Measurements from ENCODE around the gene SCARB2.

Gene SCARB2

DNA sequence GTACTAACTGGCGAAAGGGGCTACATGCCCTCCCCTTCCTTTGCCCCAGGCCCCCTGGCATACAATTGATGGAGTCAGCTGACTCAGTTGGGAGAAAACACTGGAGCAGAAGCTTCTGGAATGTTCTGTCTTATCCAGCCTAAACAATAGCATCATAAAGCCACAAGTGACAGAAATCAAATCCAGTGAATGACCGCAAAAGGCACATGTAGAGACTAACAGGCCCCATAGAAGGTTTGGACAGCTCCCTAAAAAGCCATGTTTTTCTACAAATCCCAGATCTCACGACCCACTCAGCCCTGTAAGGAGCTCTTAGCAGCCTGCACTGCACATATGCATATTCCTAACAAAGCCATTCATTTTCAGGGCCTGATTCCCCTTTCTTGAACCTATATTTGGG is 25.1 kb downstream of the SCARB2 start:
- no peak for DNase-seq (ENCODE audit: low spot score)
- TF ChIP-seq, protein P1, sequence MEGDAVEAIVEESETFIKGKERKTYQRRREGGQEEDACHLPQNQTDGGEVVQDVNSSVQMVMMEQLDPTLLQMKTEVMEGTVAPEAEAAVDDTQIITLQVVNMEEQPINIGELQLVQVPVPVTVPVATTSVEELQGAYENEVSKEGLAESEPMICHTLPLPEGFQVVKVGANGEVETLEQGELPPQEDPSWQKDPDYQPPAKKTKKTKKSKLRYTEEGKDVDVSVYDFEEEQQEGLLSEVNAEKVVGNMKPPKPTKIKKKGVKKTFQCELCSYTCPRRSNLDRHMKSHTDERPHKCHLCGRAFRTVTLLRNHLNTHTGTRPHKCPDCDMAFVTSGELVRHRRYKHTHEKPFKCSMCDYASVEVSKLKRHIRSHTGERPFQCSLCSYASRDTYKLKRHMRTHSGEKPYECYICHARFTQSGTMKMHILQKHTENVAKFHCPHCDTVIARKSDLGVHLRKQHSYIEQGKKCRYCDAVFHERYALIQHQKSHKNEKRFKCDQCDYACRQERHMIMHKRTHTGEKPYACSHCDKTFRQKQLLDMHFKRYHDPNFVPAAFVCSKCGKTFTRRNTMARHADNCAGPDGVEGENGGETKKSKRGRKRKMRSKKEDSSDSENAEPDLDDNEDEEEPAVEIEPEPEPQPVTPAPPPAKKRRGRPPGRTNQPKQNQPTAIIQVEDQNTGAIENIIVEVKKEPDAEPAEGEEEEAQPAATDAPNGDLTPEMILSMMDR (IDR thresholded peaks at IDR 0.05; ENCODE audit: extremely low read depth, insufficient read depth, missing control alignments): no peak
- in situ Hi-C loops (cut with MboI; ENCODE audit: low pct_unique_long_range_greater_than_20kb, low sequenced_read_pairs, unreplicated experiment): loop anchor here (10.0 kb wide), 1 partner anchor 186 kb away; no protein-coding TSS in a partner anchor

DNA sequence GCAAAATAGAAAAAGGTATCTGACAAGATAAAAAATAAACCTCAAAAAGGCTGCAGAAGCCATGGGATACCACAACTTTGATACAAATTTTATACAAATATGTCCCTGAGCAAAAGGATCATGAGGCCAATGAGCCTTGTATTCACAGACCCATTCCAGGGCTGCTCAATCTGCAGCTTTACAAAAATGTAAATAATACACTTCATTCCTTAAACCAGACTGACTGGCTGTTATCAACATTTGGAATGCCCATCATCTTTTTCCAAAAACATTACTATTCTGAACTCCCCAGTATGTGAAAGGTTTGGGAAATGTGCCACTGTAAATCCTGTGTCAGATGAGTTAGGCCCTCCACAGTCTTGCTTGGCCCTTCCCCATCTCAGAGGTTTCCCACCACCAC is 25.5 kb downstream of the SCARB2 start:
- TF ChIP-seq, protein P1 (IDR thresholded peaks at IDR 0.05; ENCODE audit: extremely low read depth, insufficient read depth, missing control alignments): no peak
- DNase-seq (ENCODE audit: low spot score): no peak
- in situ Hi-C loops (cut with MboI; ENCODE audit: low pct_unique_long_range_greater_than_20kb, low sequenced_read_pairs, unreplicated experiment): loop anchor here (10.0 kb wide), 1 partner anchor 187 kb away; no protein-coding TSS in a partner anchor

DNA sequence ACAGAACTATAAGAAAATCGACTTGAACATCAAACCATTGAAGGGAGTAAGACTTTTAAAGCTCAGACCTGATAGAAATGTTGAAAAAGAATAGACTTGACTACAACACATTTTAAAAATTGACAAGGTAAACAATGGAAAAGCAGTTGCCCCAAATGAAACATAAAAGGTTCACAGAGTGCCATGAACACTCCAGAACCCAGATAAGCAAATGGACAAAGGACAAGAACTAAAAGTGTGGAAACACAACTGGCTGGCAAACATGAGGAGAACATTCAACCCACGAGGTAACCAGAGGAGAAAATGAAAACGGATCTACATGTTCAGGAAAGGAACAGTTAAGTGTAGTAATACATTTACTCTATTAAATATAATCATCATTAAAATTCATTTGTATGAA is 26.5 kb downstream of the SCARB2 start:
- TF ChIP-seq, protein P1 (IDR thresholded peaks at IDR 0.05; ENCODE audit: extremely low read depth, insufficient read depth, missing control alignments): no peak
- no peak for DNase-seq (ENCODE audit: low spot score)
- in situ Hi-C loops (cut with MboI; ENCODE audit: low pct_unique_long_range_greater_than_20kb, low sequenced_read_pairs, unreplicated experiment): loop anchor here (10.0 kb wide), 1 partner anchor 188 kb away; no protein-coding TSS in a partner anchor

DNA sequence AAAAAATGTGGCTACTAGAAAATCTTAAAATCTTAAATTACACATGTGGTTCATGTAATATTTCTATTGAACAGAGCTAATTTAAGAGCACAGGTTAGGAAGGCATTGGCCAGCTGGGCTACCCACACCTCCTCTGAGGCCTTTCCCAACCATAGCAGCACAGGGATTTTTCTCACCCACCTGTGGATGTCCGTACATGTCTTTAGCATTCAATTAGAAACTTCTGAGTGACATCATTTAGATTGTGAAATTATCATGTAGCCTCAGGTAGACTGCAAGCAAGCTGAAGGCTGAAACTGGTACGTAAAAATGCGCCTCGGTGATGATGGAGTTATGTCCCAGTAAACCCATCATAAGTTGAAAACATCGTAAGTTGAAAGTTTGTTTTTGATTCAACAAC is 31.2 kb downstream of the SCARB2 start:
- DNase-seq (ENCODE audit: low spot score): no peak
- in situ Hi-C loops (cut with MboI; ENCODE audit: low pct_unique_long_range_greater_than_20kb, low sequenced_read_pairs, unreplicated experiment): loop anchor here (10.0 kb wide), 1 partner anchor 192 kb away; no protein-coding TSS in a partner anchor
- TF ChIP-seq, protein P1 (IDR thresholded peaks at IDR 0.05; ENCODE audit: extremely low read depth, insufficient read depth, missing control alignments): no peak

DNA sequence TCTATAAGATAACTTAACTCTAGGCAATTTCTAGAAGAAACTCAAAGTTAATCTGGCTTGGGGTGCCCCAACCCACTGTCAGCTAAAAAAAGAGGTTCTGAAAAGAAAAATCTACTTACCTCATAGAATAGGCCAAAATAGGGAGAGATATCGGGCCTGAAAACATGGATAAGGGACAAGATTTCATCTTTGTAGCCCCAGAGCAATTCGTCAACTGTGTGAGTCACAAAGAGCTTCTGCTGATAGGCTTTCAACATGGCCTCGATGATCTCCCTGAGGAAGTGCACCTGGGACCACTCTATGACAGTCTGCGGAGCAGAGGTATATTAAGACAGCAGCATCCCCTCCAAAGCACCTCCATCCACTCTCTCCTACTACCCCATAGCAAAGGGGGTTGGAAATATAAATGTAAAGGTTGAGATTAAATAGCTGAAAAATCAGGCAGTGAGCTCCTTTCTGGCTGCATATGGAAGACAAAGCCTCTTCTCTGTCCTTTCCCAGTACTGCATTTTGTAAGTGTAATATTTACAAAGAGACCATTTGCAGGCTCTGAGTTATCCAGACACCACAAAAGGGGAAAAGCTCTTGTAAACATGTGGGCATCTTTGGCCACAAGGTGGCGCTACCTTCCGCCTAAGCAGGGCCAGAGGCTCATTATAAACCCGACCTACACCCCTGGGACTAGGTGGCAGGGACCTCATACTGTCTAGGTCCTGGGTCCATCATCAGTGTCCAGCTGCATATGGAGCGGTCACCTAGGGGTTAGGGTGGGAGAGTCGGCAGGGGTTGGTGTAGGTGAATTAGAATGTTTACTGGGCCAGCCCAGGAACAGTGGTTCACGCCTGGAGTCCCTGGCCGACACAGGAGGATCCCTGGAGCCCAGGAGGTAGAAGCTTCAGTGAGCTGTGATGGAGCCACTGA is 34.0 kb downstream of the SCARB2 start:
- DNase-seq (ENCODE audit: low spot score): peak; percentile 72
- TF ChIP-seq, protein P1 (IDR thresholded peaks at IDR 0.05; ENCODE audit: extremely low read depth, insufficient read depth, missing control alignments): peak; percentile 84
- in situ Hi-C loops (cut with MboI; ENCODE audit: low pct_unique_long_range_greater_than_20kb, low sequenced_read_pairs, unreplicated experiment): loop anchor here (10.0 kb wide), 1 partner anchor 195 kb away; no protein-coding TSS in a partner anchor

DNA sequence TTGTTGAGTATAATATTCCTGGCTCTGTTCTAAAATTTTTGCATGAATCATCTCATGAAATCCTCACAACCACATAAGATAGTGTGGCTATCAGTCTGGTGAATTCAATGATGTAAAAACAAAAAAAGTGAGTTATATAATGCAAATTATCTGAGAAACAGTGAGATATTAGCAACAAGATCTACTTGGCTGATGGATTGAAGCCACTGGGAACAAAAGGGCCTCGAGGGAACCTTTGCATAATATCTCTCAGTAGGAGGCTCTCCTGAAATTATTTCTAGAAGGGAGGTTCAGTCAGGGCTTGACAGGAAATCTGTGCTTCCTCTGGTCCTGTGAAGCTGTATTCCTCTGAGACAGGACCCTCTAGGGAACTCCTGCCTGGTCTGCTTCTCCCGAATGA is 35.3 kb downstream of the SCARB2 start:
- TF ChIP-seq, protein P1 (IDR thresholded peaks at IDR 0.05; ENCODE audit: extremely low read depth, insufficient read depth, missing control alignments): no peak
- in situ Hi-C loops (cut with MboI; ENCODE audit: low pct_unique_long_range_greater_than_20kb, low sequenced_read_pairs, unreplicated experiment): no loop called here
- DNase-seq (ENCODE audit: low spot score): no peak

Data from GM13977 (cell line).